BJ (cell line): ENCODE measurements around the gene AK4. TPM values are rescaled to one million over a fixed set of nuclear protein-coding genes. Genes with fewer than 3 reads are reported as not detected.

Experiments used
- CTCF ChIA-PET: fragments of 350-600 bp; formaldehyde crosslinking; extraction: SDS; loops from one replicate; lab custom pipeline; 2021; ENCODE audit warnings: antibody characterized with exemption, inconsistent platforms; lab: Yijun Ruan, JAX
- POLR2A ChIA-PET: fragments of 300-600 bp; sonication (Branson Sonifier 250); formaldehyde crosslinking; extraction: SDS; loops from one replicate; lab custom pipeline; 2021; ENCODE audit warnings: antibody characterized with exemption; lab: Charles Lee
- DNase-seq: peaks from one replicate; pipeline ENCODE4 v3.0.0-alpha.2; 2011; ENCODE audit warnings: low read depth
- H3K27me3 ChIP-seq: 2 replicates; pipeline ENCODE4 v1.6.0; 2011; ENCODE audit warnings: low read length; ENCODE audit not compliant: control insufficient read depth, insufficient read depth
- H3K36me3 ChIP-seq: 2 replicates; pipeline ENCODE4 v1.5.1; 2011; ENCODE audit warnings: low read length; ENCODE audit not compliant: control insufficient read depth, insufficient read depth
- H3K4me3 ChIP-seq: 2 replicates; pipeline ENCODE4 v1.5.1; 2011; ENCODE audit warnings: low read depth, mild to moderate bottlenecking, control low read depth, low read length
- CTCF ChIP-seq: IDR thresholded peaks from 2 replicates; pipeline ENCODE4 v1.5.1; 2011; ENCODE audit warnings: low read depth, mild to moderate bottlenecking, control low read depth, inconsistent platforms, low read length, moderate library complexity; ENCODE audit not compliant: insufficient read depth
- polyA plus RNA-seq: library from polyadenylated mRNA; depleted of rRNA; stranded (reverse); fragments of >200 nt; gene quantifications from 2 replicates; pipeline ENCODE4 v1.2.3, GENCODE V29; 2011

AK4 gene
- polyA plus RNA-seq, 1 experiment = 11.9 TPM

DNA sequence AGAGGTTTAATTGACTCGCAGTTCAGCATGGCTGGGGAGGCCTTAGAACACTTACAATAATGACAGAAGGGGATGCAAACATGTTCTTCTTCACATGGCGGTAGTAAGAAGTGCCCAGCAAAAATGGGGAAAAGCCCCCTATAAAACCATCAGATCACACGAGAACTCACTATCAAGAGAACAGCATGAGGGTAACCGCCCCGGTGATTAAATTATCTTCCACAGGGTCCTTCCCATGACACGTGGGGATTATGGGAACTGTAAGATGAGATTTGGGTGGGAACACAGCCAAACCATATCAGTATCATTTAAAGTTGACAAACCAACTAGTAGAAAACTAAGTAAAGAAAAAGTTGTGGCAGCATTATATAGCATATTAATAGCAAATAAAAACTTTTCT, 90.0 kb downstream of the AK4 start:
- Histone ChIP-seq H3K27me3 (no peaks in the 10 kb centered on the region), H3K4me3 (no peak overlapping the region), H3K36me3 (no peaks in the 10 kb centered on the region)
- ChIA-PET CTCF (interaction anchor here (0.7 to 1.2 kb wide), 2 partner anchors 72 to 78 kb away, joined by 3 read pairs; no protein-coding TSS in a partner anchor), POLR2A (no interaction called here)
- no peak for TF ChIP-seq CTCF
- no peak for DNase-seq

DNA sequence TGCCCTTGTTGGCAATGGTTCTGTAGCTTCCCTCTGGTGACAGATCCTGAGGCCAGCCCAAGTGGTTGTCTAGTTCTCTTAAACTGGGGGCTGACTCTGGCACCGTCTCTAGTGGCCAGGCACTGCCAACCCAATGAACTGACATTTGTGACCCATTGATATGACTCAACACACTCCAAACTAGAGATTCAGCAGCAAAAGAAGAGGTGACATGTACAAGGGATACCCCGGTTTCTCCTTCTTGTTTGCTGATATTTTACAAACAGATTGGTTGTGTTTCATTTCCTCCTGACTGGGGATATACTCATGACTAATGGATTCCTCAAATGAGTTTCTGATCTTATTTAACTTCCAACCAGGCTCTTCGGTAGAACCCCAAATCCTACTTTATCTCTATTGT, 95.5 kb downstream of the AK4 start:
- CTCF ChIA-PET = interaction anchor here (1.3 kb wide), 1 partner anchor 444 kb away, joined by 3 read pairs; no protein-coding TSS in a partner anchor
- TF ChIP-seq CTCF = no peak

GRCh38 chr1:65245295-65245694, 97.3 kb downstream of the AK4 start:
- no peaks in the 10 kb centered on the region for H3K36me3 ChIP-seq
- no peak for DNase-seq
- TF ChIP-seq CTCF = no peak
- ChIA-PET POLR2A (no interaction called here), CTCF (no interaction called here)
- H3K4me3 ChIP-seq = no peak overlapping the region
- H3K27me3 ChIP-seq = no peaks in the 10 kb centered on the region

More for the DNA sequence above, 95.5 kb downstream of the AK4 start:
- no peak for DNase-seq
- H3K27me3 ChIP-seq = no peaks in the 10 kb centered on the region
- H3K36me3 ChIP-seq = no peaks in the 10 kb centered on the region
- POLR2A ChIA-PET = no interaction called here
- H3K4me3 ChIP-seq = no peak overlapping the region

DNA sequence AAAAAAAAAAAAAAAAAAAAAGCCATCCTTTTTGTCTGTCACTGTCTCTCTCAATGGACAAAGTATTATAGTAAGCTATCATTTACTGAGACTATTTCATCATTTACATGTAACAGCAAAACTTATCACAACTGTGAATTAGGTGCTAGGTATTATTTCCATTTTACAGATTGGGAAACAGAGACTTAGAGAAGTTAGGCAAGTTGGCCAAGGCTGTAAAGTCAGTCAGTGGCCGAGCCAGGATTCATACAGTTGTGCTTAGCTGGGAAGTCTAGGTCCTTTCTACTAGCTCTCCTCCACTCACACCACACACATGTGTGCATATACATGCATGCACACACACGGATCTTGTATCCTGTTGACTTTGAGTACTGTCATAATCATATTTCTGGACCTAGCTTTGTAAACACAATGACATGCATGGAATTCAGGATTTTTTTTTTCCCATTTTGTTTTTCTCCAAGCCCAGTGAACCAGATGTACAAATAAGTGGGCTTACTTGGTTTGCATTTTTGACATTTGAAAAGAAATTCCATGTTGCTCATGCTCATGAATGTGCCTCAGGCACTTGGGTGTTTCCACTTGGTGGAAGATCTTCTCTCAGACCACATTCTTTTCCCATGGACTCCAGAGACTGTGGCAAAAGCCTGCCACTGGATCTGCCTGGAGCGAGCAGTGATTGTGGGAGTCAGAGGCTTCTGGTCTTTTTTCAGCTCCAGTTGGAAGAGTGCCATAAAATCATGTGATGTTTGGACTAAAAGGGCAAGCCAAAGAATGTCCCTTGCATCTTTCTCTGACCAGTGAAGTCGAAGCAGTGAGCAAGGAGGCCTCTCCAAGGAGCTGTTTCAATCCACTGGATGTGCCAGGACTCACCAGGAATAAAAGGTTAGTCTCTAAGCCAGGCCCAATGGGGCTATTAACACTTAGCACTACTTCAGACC, 99.7 kb downstream of the AK4 start:
- POLR2A ChIA-PET = interaction anchor here (0.5 to 1.0 kb wide), 4 partner anchors 10 to 1875 kb away, joined by 3 to 5 read pairs (median 3); no protein-coding TSS in a partner anchor
- CTCF ChIA-PET = interaction anchor here (0.6 to 2.0 kb wide), 4 partner anchors 14 to 201 kb away, joined by 3 to 7 read pairs (median 4); no protein-coding TSS in a partner anchor
- Histone ChIP-seq H3K36me3 (no peaks in the 10 kb centered on the region), H3K27me3 (no peaks in the 10 kb centered on the region), H3K4me3 (peak overlapping the region; percentile 0; the same call in 1 of the 2 replicates)
- peak; percentile 99 for DNase-seq
- TF ChIP-seq CTCF = no peak

GRCh38 chr1:65250826-65251225, 102.8 kb downstream of the AK4 start:
- TF ChIP-seq CTCF = no peak
- ChIA-PET POLR2A (no interaction called here), CTCF (interaction anchor here (1.0 to 1.2 kb wide), 2 partner anchors 9 to 185 kb away, joined by 3 read pairs; no protein-coding TSS in a partner anchor)
- no peak for DNase-seq
- no peak overlapping the region for H3K4me3 ChIP-seq
- H3K27me3 ChIP-seq = no peaks in the 10 kb centered on the region
- no peaks in the 10 kb centered on the region for H3K36me3 ChIP-seq
